K562 (cell line): ENCODE measurements around the gene CHERP. TPM values are rescaled to one million over a fixed set of nuclear protein-coding genes. Genes with fewer than 3 reads are reported as not detected.

Source experiments
- ARID1B ChIP-seq: fragments of 450-650 bp; IDR thresholded peaks from 2 replicates; pipeline ENCODE4 v1.6.1; 2016; ENCODE audit warnings: antibody characterized with exemption, mild to moderate bottlenecking, inconsistent platforms
- CEBPB ChIP-seq: fragments of 450-650 bp; IDR thresholded peaks from 2 replicates; pipeline ENCODE4 v1.6.1; 2016; ENCODE audit warnings: missing genetic modification characterization, missing compliant biosample characterization
- GTF2E2 ChIP-seq: fragments of 200-800 bp; sonication (Bioruptor generic); IDR thresholded peaks from 2 replicates; pipeline ENCODE4 v1.6.1; 2016; ENCODE audit warnings: missing genetic modification characterization, missing compliant biosample characterization
- LEF1 ChIP-seq: fragments of 450-650 bp; IDR thresholded peaks from 2 replicates; pipeline ENCODE4 v1.6.1; 2016; ENCODE audit warnings: mild to moderate bottlenecking
- MAFK ChIP-seq: IDR thresholded peaks from 2 replicates; pipeline ENCODE4 v1.6.1; 2011; ENCODE audit warnings: low read length, improper control_type of control experiment
- MEIS2 ChIP-seq: fragments of 450-650 bp; IDR thresholded peaks from 2 replicates; pipeline ENCODE4 v1.6.1; 2014; ENCODE audit warnings: mild to moderate bottlenecking; ENCODE audit not compliant: partially characterized antibody
- MTA3 ChIP-seq: fragments of 450-650 bp; formaldehyde crosslinking; IDR thresholded peaks from 2 replicates; pipeline ENCODE4 v1.6.1; 2017; ENCODE audit warnings: mild to moderate bottlenecking, borderline replicate concordance
- NFIC ChIP-seq: fragments of 450-650 bp; IDR thresholded peaks from 2 replicates; pipeline ENCODE4 v1.6.1; 2017; ENCODE audit warnings: mild to moderate bottlenecking, inconsistent platforms
- SMARCA4 ChIP-seq: fragments of 450-650 bp; IDR thresholded peaks from 2 replicates; pipeline ENCODE4 v1.6.1; 2016
- TBP ChIP-seq: optimal IDR thresholded peaks from 2 replicates; pipeline ENCODE3; 2011; ENCODE audit warnings: low read depth, low read length, improper control_type of control experiment
- XRCC3 ChIP-seq: fragments of 450-650 bp; IDR thresholded peaks from 2 replicates; pipeline ENCODE4 v1.6.1; 2017; ENCODE audit warnings: mild to moderate bottlenecking, moderate library complexity
- polyA plus RNA-seq, 8 experiments: library from polyadenylated mRNA; depleted of rRNA in 4 of 8; stranded (reverse) in 5 of 8; unstranded in 3 of 8; fragments of >200 nt; fragmentation: Nextera tagmentation in 2 of 8; fragmentation: Illumina TruSeq in 1 of 8; extraction: Ambion mirVana in 2 of 8; extraction: Trizol in 1 of 8; gene quantifications; 2 replicates each; pipeline versions ENCODE4 v1.2.1 to v1.2.3, GENCODE V29; 2011 to 2014; ENCODE audit warnings: inconsistent platforms in 1 of 8, missing spikeins in 1 of 8
- total RNA-seq, 7 experiments: library from RNA; depleted of rRNA in 6 of 7; stranded (reverse); fragments of >200 nt in 6 of 7; fragmentation: Illumina TruSeq in 2 of 7; extraction: Trizol in 2 of 7; gene quantifications; 2 replicates each; pipeline versions ENCODE4 v1.2.1 to v1.2.3, GENCODE V29; 2011 to 2021; ENCODE audit warnings: low replicate concordance in 1 of 7
- TF ChIP-seq, protein P1 (sequence below), 3 experiments: IDR thresholded peaks in 2 of 3; conservative IDR thresholded peaks in 1 of 3; 2 replicates each; pipeline ENCODE4 v1.5.1; 2011 to 2012; ENCODE audit warnings: low read length in 3 of 3, mild to moderate bottlenecking in 3 of 3, control low read depth in 2 of 3, improper control_type of control experiment in 1 of 3, inconsistent platforms in 1 of 3, low read depth in 1 of 3, mixed read lengths in 1 of 3, moderate library complexity in 1 of 3; ENCODE audit not compliant: insufficient read depth in 2 of 3
- TF ChIP-seq, protein P2 (sequence below): fragments of 450-650 bp; IDR thresholded peaks from 2 replicates; pipeline ENCODE4 v1.6.1; 2017; ENCODE audit warnings: antibody characterized with exemption, mild to moderate bottlenecking
- TF ChIP-seq, protein P3 (sequence below), 2 experiments: IDR thresholded peaks in 1 of 2; conservative IDR thresholded peaks in 1 of 2; 2 replicates each; pipeline ENCODE4 v1.6.1; 2016; ENCODE audit warnings: low read depth in 2 of 2, mild to moderate bottlenecking in 1 of 2, missing compliant biosample characterization in 1 of 2, missing genetic modification characterization in 1 of 2, moderate library complexity in 1 of 2

The CHERP gene
- total and polyA plus RNA-seq, 9 of the 15 experiments (the other 6 are each of a cell fraction or from before 2014, with no cell fraction given) = 0.60 to 85.1 (median 7.8) TPM

DNA sequence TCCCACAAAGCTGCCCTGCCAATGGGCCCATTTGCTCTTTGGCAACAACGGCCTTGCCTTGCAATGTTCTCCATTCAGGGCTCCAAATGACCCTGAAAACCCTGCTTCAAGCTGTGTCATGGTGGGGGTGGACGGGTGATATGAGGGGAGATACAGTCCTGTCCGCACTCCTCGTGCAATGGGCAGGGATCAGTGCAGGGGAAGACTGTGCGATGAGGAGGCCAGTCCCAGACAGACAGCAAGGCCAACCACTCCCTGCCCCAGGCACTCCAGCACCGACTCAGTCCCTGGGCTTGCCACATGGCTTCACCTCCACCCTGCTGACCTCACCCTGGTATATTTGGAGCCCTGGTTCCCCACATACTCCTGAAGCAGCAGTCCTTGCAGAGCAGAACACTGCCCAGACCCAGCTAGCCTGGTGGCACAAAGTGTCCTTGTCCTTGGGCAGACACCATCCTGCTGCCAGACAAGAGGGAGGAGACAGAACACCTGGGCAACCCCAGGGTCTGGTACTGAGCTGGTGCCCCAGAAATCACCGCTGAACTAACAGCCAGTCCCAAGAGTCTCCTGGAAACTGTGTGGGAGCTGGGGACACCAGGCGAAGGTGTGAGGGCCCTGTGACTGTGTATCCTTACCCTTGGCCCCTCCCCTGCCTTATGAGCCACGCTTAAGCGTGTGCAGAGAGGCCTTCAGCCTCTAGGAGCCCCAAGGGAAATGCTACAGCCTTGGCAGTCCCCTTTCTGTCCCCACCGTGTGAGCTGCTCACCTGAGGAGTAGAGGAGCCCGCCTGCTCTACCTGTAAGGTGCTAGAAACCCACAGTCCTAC, 39.1 kb upstream of the CHERP start (continued):
- TF ChIP-seq, protein P1, sequence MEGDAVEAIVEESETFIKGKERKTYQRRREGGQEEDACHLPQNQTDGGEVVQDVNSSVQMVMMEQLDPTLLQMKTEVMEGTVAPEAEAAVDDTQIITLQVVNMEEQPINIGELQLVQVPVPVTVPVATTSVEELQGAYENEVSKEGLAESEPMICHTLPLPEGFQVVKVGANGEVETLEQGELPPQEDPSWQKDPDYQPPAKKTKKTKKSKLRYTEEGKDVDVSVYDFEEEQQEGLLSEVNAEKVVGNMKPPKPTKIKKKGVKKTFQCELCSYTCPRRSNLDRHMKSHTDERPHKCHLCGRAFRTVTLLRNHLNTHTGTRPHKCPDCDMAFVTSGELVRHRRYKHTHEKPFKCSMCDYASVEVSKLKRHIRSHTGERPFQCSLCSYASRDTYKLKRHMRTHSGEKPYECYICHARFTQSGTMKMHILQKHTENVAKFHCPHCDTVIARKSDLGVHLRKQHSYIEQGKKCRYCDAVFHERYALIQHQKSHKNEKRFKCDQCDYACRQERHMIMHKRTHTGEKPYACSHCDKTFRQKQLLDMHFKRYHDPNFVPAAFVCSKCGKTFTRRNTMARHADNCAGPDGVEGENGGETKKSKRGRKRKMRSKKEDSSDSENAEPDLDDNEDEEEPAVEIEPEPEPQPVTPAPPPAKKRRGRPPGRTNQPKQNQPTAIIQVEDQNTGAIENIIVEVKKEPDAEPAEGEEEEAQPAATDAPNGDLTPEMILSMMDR (IDR thresholded peaks at IDR 0.05 in 2 of 3, conservative IDR thresholded peaks at IDR 0.05 in 1 of 3; ENCODE audit: insufficient read depth in 2 of 3, low read depth in 1 of 3, low read length in 3 of 3) = peak in 1 of 3 experiments; percentile 6; a peak in 1 of 6 replicates
- no peak for TF ChIP-seq GTF2E2 (tag)
- no peak for TF ChIP-seq XRCC3
- peak; percentile 38 for TF ChIP-seq TBP
- TF ChIP-seq NFIC = 0 out of 2 replicates have a peak, but pooled peaks have one; percentile 29
- TF ChIP-seq MAFK = peak; percentile 44; the same call in 1 of the 2 replicates
- peak; percentile 54; the same call in 1 of the 2 replicates for TF ChIP-seq SMARCA4
- TF ChIP-seq ARID1B = peak; percentile 59
- TF ChIP-seq MEIS2 = peak; percentile 46
- TF ChIP-seq LEF1 = peak; percentile 60; the same call in 1 of the 2 replicates
- TF ChIP-seq, protein P2, sequence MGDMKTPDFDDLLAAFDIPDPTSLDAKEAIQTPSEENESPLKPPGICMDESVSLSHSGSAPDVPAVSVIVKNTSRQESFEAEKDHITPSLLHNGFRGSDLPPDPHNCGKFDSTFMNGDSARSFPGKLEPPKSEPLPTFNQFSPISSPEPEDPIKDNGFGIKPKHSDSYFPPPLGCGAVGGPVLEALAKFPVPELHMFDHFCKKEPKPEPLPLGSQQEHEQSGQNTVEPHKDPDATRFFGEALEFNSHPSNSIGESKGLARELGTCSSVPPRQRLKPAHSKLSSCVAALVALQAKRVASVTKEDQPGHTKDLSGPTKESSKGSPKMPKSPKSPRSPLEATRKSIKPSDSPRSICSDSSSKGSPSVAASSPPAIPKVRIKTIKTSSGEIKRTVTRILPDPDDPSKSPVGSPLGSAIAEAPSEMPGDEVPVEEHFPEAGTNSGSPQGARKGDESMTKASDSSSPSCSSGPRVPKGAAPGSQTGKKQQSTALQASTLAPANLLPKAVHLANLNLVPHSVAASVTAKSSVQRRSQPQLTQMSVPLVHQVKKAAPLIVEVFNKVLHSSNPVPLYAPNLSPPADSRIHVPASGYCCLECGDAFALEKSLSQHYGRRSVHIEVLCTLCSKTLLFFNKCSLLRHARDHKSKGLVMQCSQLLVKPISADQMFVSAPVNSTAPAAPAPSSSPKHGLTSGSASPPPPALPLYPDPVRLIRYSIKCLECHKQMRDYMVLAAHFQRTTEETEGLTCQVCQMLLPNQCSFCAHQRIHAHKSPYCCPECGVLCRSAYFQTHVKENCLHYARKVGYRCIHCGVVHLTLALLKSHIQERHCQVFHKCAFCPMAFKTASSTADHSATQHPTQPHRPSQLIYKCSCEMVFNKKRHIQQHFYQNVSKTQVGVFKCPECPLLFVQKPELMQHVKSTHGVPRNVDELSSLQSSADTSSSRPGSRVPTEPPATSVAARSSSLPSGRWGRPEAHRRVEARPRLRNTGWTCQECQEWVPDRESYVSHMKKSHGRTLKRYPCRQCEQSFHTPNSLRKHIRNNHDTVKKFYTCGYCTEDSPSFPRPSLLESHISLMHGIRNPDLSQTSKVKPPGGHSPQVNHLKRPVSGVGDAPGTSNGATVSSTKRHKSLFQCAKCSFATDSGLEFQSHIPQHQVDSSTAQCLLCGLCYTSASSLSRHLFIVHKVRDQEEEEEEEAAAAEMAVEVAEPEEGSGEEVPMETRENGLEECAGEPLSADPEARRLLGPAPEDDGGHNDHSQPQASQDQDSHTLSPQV = peak; percentile 87
- TF ChIP-seq CEBPB (tag) = peak; percentile 44; the same call in 1 of the 2 replicates
- TF ChIP-seq, protein P3, sequence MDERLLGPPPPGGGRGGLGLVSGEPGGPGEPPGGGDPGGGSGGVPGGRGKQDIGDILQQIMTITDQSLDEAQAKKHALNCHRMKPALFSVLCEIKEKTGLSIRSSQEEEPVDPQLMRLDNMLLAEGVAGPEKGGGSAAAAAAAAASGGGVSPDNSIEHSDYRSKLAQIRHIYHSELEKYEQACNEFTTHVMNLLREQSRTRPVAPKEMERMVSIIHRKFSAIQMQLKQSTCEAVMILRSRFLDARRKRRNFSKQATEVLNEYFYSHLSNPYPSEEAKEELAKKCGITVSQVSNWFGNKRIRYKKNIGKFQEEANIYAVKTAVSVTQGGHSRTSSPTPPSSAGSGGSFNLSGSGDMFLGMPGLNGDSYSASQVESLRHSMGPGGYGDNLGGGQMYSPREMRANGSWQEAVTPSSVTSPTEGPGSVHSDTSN (CRISPR knock-in tag; IDR thresholded peaks at IDR 0.05; ENCODE audit: low read depth) = no peak
- TF ChIP-seq, protein P3 (tag; conservative IDR thresholded peaks at IDR 0.05; ENCODE audit: low read depth) = peak; percentile 81
- peak; percentile 46; the same call in 1 of the 2 replicates for TF ChIP-seq MTA3
